Neural cell (in vitro differentiated cells): Measurements from ENCODE around the gene CLDN12. TPM values are rescaled to one million over a fixed set of nuclear protein-coding genes. Genes with fewer than 3 reads are reported as not detected.

ENCODE experiments used
- H2AFZ ChIP-seq: fragments of 200-600, 300-800 bp; sonication (generic), shearing (Covaris generic); 2 replicates; pipeline ENCODE4 v1.6.0; 2014; ENCODE audit warnings: low read depth, mild to moderate bottlenecking, antibody characterized with exemption, low read length, moderate library complexity
- H3F3A ChIP-seq: fragments of 200-600 bp; shearing (Covaris generic); 2 replicates; pipeline ENCODE4 v1.6.1; 2016; ENCODE audit warnings: mild to moderate bottlenecking, moderate library complexity, mixed read lengths, antibody characterized with exemption, low read length; ENCODE audit not compliant: insufficient read depth, poor library complexity, severe bottlenecking
- H3K27ac ChIP-seq: fragments of 200-600, 300-800 bp; sonication (generic), shearing (Covaris generic); 2 replicates; pipeline ENCODE4 v1.5.1; 2014; ENCODE audit warnings: mild to moderate bottlenecking, low read length, moderate library complexity
- H3K27me3 ChIP-seq: fragments of 300-800, 200-600 bp; sonication (generic), shearing (Covaris generic); 2 replicates; pipeline ENCODE4 v1.6.0; 2014; ENCODE audit warnings: mild to moderate bottlenecking, low read depth, low read length, moderate library complexity; ENCODE audit not compliant: insufficient read depth
- H3K36me3 ChIP-seq: fragments of 300-800, 200-600 bp; sonication (generic), shearing (Covaris generic); 2 replicates; pipeline ENCODE4 v1.5.1; 2014; ENCODE audit warnings: mild to moderate bottlenecking, antibody characterized with exemption, low read length, moderate library complexity; ENCODE audit not compliant: insufficient read depth
- H3K4me2 ChIP-seq: fragments of 300-800, 200-600 bp; sonication (generic), shearing (Covaris generic); 2 replicates; pipeline ENCODE4 v1.6.0; 2014; ENCODE audit warnings: mild to moderate bottlenecking, low read length
- H3K4me3 ChIP-seq: fragments of 300-800, 200-600 bp; sonication (generic), shearing (Covaris generic); 2 replicates; pipeline ENCODE4 v1.5.1; 2014; ENCODE audit warnings: mild to moderate bottlenecking, low read length, moderate library complexity
- H3K79me2 ChIP-seq: fragments of 200-600 bp; shearing (Covaris generic); replicated peaks from 2 replicates; pipeline ENCODE4 v1.6.0; 2014; ENCODE audit warnings: mild to moderate bottlenecking, low read length, moderate library complexity; ENCODE audit not compliant: insufficient read depth
- H3K9ac ChIP-seq: fragments of 300-800, 200-600 bp; sonication (generic), shearing (Covaris generic); 2 replicates; pipeline ENCODE4 v1.6.1; 2016; ENCODE audit warnings: mild to moderate bottlenecking, low read length, mixed read lengths
- H3K9me2 ChIP-seq: fragments of 200-600 bp; shearing (Covaris generic); 2 replicates; pipeline ENCODE4 v1.6.1; 2016; ENCODE audit warnings: mild to moderate bottlenecking, low read length, mixed read lengths; ENCODE audit not compliant: insufficient read depth
- H3K9me3 ChIP-seq: fragments of 200-600, 300-800 bp; sonication (generic), shearing (Covaris generic); 2 replicates; pipeline ENCODE4 v1.6.1; 2016; ENCODE audit warnings: mild to moderate bottlenecking, mixed run types, low read length, moderate library complexity, mixed read lengths
- H4K20me1 ChIP-seq: fragments of 200-600 bp; shearing (Covaris generic); 2 replicates; pipeline ENCODE4 v1.6.1; 2016; ENCODE audit warnings: mild to moderate bottlenecking, mixed run types; ENCODE audit not compliant: insufficient read depth
- EP300 ChIP-seq: fragments of 450-650 bp; conservative IDR thresholded peaks from 2 replicates; pipeline ENCODE4 v1.6.1; 2014; ENCODE audit warnings: antibody characterized with exemption, mild to moderate bottlenecking, moderate library complexity; ENCODE audit not compliant: poor library complexity, severe bottlenecking
- EZH2 ChIP-seq: fragments of 200-600, 300-800 bp; shearing (Covaris generic), sonication (generic); IDR thresholded peaks from 2 replicates; pipeline ENCODE4 v1.6.1; 2014; ENCODE audit warnings: antibody characterized with exemption, low read length, borderline replicate concordance, mild to moderate bottlenecking; ENCODE audit not compliant: insufficient read depth, poor library complexity, severe bottlenecking
- MXI1 ChIP-seq: fragments of 450-650 bp; conservative IDR thresholded peaks from 2 replicates; pipeline ENCODE4 v1.6.1; 2014; ENCODE audit warnings: antibody characterized with exemption, mild to moderate bottlenecking; ENCODE audit not compliant: poor library complexity, severe bottlenecking
- POLR2AphosphoS5 ChIP-seq: IDR thresholded peaks from 2 replicates; pipeline ENCODE4 v1.6.1; 2012
- RAD21 ChIP-seq: fragments of 450-650 bp; conservative IDR thresholded peaks from 2 replicates; pipeline ENCODE4 v1.6.1; 2014; ENCODE audit warnings: antibody characterized with exemption, mild to moderate bottlenecking, moderate library complexity
- SMC3 ChIP-seq: fragments of 450-650 bp; conservative IDR thresholded peaks from 2 replicates; pipeline ENCODE4 v1.6.1; 2014; ENCODE audit warnings: antibody characterized with exemption, mild to moderate bottlenecking, moderate library complexity; ENCODE audit not compliant: poor library complexity
- TAF1 ChIP-seq: IDR thresholded peaks from 2 replicates; pipeline ENCODE4 v1.6.1; 2012; ENCODE audit warnings: low read depth
- polyA plus RNA-seq: library from polyadenylated mRNA; depleted of rRNA; stranded (reverse); fragments of >200 nt; gene quantifications from 2 replicates; pipeline ENCODE4 v1.2.3, GENCODE V29; 2014
- TF ChIP-seq, protein P1 (sequence below): IDR thresholded peaks from 2 replicates; pipeline ENCODE4 v1.6.1; 2012; ENCODE audit warnings: borderline replicate concordance
- TF ChIP-seq, protein P2 (sequence below): fragments of 450-650 bp; IDR thresholded peaks from 2 replicates; pipeline ENCODE4 v1.5.1; 2014; ENCODE audit warnings: antibody characterized with exemption, mild to moderate bottlenecking, moderate library complexity; ENCODE audit not compliant: poor library complexity, severe bottlenecking

CLDN12 gene
- polyA plus RNA-seq, 1 donor from 2014 or later = 81.0 TPM

DNA sequence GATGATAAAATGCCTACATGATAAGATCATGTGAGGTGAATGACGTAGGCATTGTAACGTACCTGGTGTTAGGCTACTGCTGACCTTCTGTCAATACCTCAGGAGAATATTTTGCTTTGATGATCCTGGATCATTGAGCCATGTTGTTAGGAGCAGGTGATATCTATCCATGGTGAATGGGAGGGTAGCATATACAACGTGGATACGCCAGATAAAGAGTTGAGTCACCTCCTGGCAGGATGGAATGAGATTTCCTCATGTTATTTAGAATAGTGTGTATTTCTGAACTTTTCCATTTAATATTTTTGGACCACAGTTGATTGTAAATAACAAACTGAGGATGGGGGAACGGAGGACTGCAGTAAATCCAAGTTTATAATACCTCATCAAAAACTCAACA, 11.8 kb upstream of the CLDN12 start:
- Histone ChIP-seq H4K20me1 (no peaks in the 10 kb centered on the region), H3K27ac (no peak overlapping the region), H3K27me3 (no peaks in the 10 kb centered on the region), H3F3A (no peaks in the 10 kb centered on the region), H3K9me3 (no peaks in the 10 kb centered on the region), H2AFZ (no peak overlapping the region), H3K79me2 (no peaks in the 10 kb centered on the region), H3K36me3 (no peaks in the 10 kb centered on the region), H3K4me3 (no peak overlapping the region), H3K9ac (no peak overlapping the region), H3K4me2 (no peak overlapping the region), H3K9me2 (no peaks in the 10 kb centered on the region)
- no peak for TF ChIP-seq RAD21

DNA sequence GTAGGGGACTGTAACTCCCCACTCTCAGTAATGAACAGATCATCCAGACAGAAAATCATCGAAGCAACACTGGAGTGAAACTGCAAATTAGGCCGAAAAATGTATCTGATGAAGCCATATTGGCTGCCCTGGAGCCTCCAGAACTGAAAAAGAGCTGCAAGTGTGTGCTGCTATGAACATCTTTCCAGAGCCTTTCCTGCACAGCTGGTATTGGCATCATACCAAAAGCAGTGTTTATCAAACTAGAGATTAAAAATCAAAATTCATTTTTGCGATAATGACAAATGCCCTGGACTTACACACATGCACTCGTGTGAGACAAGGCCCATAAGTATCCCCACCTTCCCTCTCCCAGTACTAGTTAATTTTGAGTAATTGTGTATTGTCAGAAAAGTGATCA, 6.8 kb upstream of the CLDN12 start:
- no peak overlapping the region for H3K4me2 ChIP-seq
- H3K27me3 ChIP-seq = no peaks in the 10 kb centered on the region
- H4K20me1 ChIP-seq = no peaks in the 10 kb centered on the region
- no peaks in the 10 kb centered on the region for H3K36me3 ChIP-seq
- no peak overlapping the region for H3K27ac ChIP-seq
- H3F3A ChIP-seq = no peaks in the 10 kb centered on the region
- H3K9me3 ChIP-seq = no peaks in the 10 kb centered on the region
- TF ChIP-seq, protein P1, sequence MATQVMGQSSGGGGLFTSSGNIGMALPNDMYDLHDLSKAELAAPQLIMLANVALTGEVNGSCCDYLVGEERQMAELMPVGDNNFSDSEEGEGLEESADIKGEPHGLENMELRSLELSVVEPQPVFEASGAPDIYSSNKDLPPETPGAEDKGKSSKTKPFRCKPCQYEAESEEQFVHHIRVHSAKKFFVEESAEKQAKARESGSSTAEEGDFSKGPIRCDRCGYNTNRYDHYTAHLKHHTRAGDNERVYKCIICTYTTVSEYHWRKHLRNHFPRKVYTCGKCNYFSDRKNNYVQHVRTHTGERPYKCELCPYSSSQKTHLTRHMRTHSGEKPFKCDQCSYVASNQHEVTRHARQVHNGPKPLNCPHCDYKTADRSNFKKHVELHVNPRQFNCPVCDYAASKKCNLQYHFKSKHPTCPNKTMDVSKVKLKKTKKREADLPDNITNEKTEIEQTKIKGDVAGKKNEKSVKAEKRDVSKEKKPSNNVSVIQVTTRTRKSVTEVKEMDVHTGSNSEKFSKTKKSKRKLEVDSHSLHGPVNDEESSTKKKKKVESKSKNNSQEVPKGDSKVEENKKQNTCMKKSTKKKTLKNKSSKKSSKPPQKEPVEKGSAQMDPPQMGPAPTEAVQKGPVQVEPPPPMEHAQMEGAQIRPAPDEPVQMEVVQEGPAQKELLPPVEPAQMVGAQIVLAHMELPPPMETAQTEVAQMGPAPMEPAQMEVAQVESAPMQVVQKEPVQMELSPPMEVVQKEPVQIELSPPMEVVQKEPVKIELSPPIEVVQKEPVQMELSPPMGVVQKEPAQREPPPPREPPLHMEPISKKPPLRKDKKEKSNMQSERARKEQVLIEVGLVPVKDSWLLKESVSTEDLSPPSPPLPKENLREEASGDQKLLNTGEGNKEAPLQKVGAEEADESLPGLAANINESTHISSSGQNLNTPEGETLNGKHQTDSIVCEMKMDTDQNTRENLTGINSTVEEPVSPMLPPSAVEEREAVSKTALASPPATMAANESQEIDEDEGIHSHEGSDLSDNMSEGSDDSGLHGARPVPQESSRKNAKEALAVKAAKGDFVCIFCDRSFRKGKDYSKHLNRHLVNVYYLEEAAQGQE = no peak
- TF ChIP-seq SMC3 = no peak
- no peak for TF ChIP-seq TAF1
- TF ChIP-seq, protein P2, sequence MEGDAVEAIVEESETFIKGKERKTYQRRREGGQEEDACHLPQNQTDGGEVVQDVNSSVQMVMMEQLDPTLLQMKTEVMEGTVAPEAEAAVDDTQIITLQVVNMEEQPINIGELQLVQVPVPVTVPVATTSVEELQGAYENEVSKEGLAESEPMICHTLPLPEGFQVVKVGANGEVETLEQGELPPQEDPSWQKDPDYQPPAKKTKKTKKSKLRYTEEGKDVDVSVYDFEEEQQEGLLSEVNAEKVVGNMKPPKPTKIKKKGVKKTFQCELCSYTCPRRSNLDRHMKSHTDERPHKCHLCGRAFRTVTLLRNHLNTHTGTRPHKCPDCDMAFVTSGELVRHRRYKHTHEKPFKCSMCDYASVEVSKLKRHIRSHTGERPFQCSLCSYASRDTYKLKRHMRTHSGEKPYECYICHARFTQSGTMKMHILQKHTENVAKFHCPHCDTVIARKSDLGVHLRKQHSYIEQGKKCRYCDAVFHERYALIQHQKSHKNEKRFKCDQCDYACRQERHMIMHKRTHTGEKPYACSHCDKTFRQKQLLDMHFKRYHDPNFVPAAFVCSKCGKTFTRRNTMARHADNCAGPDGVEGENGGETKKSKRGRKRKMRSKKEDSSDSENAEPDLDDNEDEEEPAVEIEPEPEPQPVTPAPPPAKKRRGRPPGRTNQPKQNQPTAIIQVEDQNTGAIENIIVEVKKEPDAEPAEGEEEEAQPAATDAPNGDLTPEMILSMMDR = no peak
- TF ChIP-seq RAD21 = no peak
- no peak for TF ChIP-seq MXI1
- TF ChIP-seq EP300 = no peak
- TF ChIP-seq POLR2AphosphoS5 = no peak
- TF ChIP-seq EZH2 = no peak
- H3K9me2 ChIP-seq = no peaks in the 10 kb centered on the region
- no peaks in the 10 kb centered on the region for H3K79me2 ChIP-seq
- no peak overlapping the region for H3K4me3 ChIP-seq
- no peak overlapping the region for H3K9ac ChIP-seq
- H2AFZ ChIP-seq = no peak overlapping the region

DNA sequence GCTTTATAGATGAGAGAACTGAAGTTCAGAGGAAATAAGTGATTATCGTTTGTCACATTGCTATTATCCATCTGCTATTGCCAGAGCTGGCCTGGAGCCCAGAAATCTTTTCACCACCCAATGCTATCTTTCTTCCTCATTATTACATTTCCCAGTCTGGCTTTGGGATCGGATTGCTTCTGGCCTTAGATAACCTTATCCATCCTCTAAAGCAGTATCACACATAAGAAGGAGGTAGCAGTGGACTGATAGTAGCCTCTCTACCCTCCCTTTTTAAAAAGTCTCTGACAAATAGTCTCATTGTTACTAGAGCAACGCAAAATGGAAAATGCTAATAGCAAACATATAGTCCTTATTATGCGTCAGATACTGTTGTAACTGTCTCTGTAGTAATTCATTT, 1.3 kb upstream of the CLDN12 start:
- H4K20me1 ChIP-seq = no peaks in the 10 kb centered on the region
- H3K4me3 ChIP-seq = no peak overlapping the region
- no peak overlapping the region for H3K4me2 ChIP-seq
- peaks cover 16% of the 10 kb centered on the region for H3K79me2 ChIP-seq
- no peak overlapping the region for H2AFZ ChIP-seq
- H3K9me3 ChIP-seq = no peaks in the 10 kb centered on the region
- H3F3A ChIP-seq = peaks cover 2% of the 10 kb centered on the region
- no peak overlapping the region for H3K9ac ChIP-seq
- no peaks in the 10 kb centered on the region for H3K9me2 ChIP-seq
- H3K36me3 ChIP-seq = no peaks in the 10 kb centered on the region
- TF ChIP-seq POLR2AphosphoS5 (no peak), EP300 (no peak), TAF1 (no peak)
- TF ChIP-seq, protein P1 = no peak
- no peak overlapping the region for H3K27ac ChIP-seq
- no peaks in the 10 kb centered on the region for H3K27me3 ChIP-seq
